Tongue (tissue), 2 donors: ENCODE results near the gene ITGB3. TPM values are rescaled to one million over a fixed set of nuclear protein-coding genes. Genes with fewer than 3 reads are reported as not detected.
"Not testable (repeated sequence)": the region's sequence is repeated elsewhere in the genome, so short reads cannot be mapped to it uniquely, and the experiment has no call there.

ENCODE experiments used
- DNase-seq: peaks from one replicate; pipeline ENCODE4 v3.0.0-alpha.2; 2015
- total RNA-seq: library from RNA; depleted of rRNA; stranded (reverse); fragments of >200 nt; gene quantifications from one replicate; pipeline ENCODE4 v1.2.3, GENCODE V29; 2014

The ITGB3 gene
- 16.8 TPM for total RNA-seq

DNA sequence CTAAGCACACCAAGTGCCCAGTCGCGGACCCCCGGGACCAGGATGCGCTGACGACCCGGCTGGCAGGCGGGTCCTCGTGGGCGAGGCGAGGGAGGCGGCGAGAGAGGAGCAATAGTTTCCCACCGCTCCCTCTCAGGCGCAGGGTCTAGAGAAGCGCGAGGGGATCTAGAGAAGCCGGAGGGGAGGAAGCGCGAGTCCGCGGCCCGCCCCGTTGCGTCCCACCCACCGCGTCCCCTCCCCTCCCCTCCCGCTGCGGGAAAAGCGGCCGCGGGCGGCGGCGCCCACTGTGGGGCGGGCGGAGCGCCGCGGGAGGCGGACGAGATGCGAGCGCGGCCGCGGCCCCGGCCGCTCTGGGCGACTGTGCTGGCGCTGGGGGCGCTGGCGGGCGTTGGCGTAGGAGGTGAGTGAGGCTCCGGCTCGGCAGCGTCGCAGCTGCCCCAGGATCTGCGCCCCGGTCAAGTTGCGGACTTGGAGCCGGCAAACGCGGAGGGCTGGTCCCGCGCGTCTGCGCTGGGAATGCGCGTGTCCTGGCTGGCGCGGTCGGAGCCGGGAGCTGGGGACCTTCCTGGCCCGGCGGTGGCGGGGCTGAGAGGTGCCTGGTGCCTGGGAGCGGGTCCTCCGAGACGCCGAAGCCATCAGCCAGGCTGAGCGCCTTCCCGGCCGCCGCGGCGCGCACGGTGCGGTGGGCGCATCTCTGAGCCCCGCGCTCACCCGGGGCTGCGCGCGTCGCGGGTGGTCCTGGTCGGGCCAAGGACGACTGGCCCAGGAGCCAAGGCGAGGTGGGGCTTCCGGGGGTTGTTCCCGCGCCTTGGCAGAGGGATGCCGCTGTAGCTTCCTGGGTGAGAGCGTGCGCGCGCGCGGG lies at the start of gene ITGB3:
Gene ITGB3, plus strand, starts transcription at position 287 of the 862 bp plus-strand sequence. Its CDS starts 35 bp downstream, at position 322.
- DNase-seq: peak; percentile 83

DNA sequence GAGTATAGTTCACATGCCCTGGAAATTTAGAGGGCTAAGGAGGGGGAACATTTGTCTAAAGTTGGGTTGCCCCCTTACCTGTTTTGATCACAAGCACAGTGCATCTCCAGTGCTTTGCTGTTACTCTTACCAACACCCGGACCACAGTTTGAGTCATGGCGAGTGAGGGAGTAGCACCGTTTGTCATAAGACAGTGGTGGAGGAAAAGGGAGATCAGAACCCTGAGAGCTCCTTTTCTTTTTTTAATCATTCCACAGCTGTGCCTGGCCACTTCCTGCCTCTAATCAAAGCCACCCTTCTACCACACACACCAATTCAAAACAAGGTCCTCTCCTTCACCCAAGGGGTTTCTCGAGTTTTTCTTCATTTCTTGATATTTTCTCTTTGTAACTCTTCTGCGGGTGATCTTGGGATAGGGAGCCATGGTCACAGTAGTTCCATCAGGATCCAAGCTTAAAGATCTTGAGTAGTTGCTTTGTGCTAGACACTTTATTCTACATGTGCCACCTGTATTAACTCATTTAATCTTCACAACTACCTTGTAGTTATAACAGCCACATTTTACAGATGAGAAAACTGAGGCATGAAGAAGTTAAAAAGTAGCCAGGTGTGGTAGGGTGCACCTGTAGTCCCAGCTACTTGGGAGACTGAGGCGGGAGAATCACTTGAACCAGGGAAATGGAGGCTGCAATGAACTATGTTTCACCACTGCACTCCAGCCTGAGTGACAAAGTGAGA lies 49.5 kb upstream of the ITGB3 start:
- DNase-seq: no peak

DNA sequence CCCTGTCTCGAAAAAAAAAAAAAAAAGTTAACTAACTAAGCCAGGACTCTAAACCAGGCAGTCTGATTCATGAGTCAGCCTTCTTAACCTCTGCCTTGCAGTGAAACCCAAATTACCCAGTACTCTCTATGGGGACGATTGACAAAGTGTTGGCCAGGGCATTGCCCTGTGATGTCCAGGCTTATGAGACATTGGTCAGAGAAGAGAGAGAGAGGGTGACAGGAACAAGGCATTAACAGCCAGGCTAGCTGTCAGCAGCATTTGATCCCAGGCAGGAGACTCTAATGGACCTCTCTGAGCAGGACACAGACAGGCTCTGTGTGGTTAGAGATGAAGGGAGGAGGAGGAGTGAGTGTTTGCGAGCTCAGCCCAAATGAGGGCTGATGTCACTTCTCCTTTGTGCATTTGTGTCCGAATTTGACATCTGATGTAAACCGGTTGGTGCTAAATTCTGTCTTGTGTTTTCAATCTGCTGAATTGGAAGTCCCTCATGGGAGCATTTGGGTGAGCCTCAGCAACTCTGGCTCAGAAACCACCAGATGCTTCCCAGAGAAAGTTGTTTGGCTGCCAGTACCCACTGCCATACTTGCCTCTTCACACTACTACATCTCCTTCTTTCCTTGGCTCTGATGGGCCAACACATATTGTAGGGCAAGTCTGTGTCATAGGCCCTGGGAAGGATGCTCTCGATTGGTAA lies 48.8 kb upstream of the ITGB3 start:
- peak; percentile 56 for DNase-seq

DNA sequence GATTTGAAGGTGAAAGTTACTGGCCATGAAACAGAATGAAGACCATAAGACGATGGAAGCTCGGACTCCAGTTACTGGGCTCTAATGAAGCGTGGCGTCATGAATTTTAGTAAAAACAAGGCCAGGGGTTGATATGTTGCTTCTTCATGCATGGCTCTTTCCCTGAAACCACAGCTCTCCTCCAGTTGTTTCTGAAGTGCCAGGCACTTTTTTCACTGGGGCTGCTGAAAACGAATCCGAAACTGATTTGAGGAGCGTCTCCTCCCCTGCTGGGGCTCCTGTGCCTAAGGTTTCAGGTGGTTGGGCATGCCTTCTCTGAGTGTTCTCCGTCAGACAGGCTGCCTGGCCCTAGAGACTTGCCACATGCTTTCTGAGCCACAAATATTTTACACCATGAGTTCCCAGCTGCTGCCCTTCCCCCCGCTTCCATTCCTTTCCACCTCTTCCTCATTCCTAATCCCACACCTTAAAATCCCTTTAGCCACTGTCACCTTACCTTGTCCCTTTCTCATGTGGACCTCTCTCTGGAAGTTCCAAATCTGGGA lies 48.1 kb upstream of the ITGB3 start:
- peak; percentile 78 for DNase-seq

DNA sequence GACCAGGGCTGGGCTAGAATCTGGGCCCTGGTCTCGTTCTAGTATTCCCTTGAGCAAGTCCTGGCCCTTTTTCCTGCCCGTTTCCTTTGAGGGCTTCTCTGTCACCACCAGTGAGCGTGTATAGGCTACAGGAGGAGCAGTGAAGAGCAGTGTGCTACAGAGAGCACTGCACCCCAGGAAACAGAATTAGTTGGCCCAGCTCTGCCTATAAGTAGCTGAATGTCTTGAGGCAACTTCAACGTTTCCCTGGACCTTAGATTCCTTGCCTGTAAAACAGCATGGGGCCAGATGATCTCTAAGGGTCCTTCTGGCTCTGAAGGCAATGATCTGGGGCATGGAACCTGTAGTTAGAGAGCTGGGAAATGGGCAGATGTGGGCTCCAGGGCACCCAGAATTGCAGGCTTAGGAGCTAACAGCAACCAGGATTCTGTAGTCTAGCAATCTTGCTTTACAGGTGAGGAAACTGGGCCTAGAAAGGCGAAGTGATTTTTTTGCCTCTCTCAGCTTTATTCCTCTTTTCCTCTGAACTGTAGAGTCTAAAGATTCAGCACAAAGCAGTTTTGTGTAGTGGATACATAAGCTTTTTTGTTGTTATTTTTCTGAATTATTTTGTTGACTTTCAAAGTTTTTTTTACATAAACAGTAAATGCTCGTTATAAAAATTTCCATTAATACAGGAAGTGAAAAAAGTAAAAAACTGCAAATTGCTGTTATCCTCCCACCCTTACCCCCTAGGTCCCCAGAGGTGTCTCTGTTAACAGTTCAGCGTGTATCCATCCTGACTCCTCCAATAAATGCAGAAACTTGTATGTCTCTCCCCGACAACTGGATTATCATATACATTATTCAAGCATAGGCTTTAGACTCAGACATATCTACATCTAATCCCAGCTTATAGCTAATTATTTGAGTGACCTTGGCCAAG lies 46.2 kb upstream of the ITGB3 start:
- no peak for DNase-seq

DNA sequence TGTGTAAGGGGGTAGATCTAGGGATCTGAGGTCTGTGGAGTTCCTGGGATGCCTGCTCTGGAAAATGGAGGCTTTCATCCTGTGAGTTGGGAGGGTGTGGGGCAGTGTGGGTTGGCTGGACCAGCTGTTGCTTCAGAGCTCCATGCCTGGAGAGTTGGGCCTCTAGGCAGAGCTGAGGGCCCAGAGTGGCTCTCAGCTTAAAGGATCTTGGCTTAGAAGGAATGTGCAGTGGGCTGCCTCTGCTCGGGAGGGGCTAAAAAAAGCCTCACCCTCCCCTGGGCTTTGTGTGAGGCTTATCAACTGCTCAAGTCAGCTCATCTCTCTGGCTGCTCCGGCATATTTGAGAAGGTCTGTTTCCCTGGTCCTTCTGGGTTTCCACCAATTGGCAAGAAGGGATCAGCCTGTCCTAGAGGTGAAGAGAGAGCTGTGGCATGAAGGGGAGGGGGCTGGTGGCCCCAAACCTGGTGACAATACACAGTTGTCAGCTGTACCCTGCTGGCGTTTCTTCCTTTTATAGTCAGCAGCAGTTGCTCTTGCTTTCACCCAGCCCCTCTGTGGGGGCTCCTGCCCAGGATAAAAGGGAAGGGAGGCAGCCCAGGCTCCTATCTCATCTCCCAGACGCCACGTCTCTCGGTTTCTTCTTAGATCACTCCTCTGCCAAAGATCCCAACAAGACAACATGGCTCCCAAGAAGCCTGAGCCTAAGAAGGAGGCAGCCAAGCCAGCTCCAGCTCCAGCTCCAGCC lies 44.7 kb upstream of the ITGB3 start, which contains the start of gene MYL4:
Gene MYL4, plus strand, starts transcription at position 605 of the 745 bp plus-strand sequence. Its CDS starts 75 bp downstream, at position 680.
- DNase-seq: peak; percentile 88

DNA sequence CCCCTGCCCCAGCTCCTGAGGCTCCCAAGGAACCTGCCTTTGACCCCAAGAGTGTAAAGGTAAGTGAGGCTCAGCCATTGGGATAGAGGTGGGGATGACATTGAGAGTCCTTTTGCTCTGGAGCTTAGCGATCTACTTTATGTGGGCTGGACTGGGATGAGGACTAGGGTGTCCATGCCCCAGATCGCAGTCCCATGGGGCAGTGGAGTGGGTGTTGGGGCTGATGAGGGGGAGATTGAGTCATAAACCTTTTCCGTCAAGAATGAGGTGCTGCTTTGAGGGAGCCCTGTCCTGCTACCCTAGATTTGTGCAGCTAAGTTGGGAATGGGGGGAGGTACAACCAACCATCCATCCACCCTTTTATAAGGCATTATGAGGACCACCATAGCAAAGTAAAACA lies 44.1 kb upstream of the ITGB3 start:
- no peak for DNase-seq

DNA sequence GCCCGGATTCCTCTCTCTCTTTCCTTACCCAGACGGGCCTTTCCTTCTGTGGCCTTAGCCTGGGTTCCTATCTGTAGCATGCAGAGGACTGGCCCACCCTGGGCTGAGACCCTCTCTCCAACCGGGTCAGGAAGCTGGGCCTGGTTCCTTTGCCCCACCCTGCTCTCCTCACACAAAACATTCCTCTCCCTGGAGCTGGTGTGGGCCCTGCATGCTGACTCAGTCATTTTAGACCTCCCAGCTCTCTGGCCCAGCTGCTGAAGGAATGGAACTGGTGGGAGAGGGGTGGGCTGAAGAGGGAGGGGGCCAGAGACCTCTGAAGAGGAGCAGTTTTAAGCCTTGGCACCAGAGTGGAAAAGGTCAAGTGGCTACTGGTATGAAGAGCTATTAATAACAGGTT lies 43.5 kb upstream of the ITGB3 start:
- peak; percentile 79 for DNase-seq

DNA sequence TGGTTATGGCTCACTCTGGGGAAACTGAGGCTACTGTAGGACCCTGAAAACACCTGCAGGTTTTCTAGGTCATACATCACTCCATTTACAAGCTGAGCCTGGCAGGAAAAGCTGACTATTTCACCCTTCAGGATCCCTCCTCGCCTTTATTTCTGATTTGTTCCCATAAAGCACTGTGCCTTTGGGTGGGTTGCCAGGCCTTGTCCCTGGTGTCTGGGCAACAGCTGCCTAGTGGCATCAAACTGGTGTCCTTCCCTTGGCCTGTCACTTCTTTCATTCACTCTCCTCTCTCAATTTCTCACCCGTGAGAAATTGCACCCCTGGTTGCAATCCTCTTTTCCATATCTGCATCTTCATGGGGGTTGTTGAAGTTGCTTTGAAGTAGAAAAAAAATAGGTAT lies 42.8 kb upstream of the ITGB3 start:
- peak; percentile 51 for DNase-seq

DNA sequence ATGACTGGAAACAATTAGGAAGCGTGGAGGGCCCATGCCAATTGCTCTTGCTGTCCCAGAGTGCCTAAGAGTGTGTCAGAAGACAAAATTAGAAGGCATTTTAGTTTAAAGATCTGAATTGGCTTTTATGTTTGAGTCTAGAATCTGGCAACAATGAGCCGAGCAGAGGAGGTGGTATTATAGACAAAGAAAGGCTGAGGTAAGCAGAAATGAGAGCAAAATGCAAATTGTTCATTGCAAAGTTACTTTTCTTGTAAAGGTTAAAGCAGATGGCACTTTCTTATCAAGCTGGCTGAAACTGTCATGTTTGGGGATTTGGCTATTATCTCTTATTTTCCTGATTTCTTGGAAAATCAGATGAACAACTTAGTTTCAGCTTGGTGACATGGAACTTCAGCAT lies 41.2 kb upstream of the ITGB3 start:
- no peak for DNase-seq

DNA sequence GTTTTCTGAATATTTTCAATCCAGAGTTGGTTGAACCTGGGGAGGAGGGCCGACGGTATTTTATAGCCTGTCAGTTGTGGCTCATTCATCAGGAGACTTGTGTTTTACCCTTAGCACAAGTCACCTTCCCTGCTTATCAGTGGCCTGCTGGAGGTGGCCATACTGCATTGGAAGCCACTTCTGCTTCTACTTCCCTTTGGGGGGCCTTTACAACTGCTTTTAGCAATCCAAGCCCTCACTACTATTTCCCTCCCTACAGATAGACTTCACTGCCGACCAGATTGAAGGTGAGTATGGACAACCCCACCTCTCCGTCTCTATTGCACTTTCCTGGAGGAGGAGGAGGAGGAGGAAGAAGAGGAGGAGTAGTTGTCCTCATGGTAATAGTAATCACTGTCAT lies 40.1 kb upstream of the ITGB3 start:
- DNase-seq: no peak

DNA sequence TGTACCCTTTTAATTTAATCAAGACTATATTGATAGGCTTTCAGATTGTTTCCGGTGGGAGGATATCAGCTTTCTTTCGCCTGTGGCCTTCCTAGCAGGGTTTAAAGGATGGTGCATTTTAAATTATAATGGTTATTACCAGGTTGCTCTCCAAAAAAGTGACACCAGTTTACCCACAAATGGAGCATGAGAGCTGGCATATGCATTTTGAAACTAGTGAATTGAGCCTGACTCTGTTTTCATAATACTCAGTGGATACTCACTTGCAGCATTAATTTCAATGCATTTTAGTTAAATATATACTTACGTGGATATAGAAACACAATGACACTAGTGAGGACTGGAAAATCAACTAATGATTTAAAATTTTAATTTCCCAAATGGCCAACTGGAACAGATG lies 38.7 kb upstream of the ITGB3 start:
- no peak for DNase-seq

DNA sequence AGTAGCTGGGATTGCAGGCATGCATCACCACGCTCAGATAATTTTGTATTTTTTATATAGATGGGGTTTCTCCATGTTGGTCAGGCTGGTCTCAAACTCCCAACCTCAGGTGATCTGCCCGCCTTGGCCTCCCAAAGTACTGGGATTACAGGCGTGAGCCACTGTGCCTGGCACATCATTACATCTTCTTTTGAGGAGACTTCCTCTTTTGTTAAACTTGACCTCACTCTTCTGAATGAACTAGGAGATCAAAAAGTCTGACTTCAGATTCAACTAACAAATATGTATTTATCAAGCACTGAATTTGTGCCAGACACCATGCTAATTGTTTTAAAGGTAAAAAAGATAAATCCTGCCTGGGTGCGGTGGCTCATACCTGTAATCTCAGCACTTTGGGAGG lies 36.8 kb upstream of the ITGB3 start:
- not testable (repeated sequence) for DNase-seq

DNA sequence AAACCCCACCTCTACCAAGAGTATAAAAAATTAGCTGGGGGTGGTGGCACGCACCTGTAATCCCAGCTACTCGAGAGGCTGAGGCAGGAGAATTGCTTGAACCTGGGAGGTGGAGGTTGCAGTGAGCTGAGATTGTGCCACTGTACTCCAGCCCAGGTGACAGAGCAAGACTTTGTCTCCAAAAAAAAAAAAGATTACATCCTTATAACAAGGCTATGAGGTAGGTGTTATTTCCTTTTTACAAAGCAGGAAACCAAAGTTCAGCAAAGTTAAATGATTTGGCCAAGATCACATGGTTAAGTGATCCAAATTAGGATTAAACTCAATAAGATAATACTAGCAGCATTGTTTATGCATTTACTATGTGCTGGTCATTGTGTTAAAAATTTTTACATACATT lies 36.3 kb upstream of the ITGB3 start:
- DNase-seq: not testable (repeated sequence)

DNA sequence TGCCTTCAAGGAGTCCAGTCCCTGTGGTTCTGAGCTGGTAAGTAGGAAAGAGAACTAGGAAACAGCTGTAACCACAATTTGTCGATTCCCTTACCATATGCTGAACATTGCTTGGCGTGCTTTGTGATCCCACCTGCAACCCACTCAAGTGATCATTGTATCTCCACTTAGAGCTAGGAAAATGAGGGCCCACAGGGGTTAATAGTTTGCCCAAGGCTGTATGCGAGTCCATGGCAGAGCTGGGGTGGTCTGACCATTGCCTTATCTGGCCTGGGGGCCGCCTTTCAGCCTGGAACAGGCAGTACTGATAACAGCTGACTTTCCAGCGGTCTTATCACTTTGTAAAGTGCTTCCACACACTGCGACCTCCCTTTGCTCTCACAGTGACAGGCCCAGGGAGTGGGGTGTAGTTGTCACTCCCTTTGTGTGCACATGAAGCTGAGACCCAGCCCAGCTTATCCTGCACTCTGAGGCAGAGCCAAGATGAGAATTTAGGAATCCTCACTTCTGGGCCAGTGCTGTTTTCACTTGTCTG lies 34.7 kb upstream of the ITGB3 start:
- no peak for DNase-seq

DNA sequence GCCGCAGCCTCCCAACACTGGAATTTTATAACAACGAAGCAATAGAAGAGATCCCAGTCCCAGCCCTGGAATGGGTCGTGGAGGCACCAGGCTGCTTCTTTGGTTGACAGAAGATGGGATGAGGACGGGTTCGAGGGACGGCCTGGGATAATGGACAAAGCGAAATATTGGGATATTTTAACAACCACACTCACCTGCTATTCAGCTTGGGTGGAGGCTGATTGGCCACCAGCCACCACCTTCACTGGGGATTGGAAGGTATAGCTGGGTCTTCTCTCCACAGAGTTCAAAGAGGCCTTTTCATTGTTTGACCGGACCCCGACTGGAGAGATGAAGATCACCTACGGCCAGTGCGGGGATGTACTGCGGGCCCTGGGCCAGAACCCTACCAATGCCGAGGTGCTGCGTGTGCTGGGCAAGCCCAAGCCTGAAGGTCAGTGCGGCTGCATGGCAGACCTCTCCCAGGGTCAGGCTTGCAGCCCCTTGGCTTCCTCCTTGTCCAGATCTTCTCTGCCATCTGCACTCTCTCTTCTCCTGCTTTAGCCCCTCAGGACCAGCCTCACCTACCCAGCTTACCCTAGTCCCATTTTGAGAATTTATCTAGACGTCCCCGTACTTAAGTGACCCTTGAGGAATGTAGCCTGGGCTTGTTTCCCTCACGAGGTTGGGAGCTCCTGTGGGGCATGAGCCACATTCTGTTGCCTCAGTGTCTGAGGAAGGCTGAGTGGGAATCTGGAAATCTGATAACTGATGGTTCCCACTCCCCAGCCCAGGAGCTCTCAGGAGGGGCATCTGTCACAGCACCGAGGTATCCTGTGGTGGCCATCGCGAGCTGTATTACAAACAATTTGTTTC lies 33.8 kb upstream of the ITGB3 start:
- DNase-seq: no peak

DNA sequence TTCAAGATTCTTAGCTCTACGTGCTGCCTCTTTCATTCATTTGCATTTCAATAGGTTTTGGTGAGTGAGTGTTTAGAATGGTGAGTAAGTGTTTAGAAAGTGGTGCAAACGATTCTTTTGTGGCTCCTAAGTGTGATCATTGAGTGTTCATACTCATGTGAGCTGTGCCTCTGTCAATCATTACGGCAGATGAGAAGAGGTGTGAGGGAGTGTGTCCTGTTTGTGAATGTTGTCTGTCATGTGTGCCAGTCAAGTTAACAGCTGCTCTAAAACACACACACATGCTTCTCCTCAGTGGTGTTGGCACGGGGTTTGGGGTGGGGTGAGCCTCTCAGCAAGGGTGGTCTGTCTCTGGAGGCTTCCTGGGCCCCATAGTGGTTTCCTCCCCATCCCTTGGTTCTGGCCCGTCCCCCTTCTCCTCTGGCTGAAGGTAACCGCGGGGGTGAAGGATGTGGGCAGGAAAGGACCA lies 33.1 kb upstream of the ITGB3 start:
- no peak for DNase-seq

DNA sequence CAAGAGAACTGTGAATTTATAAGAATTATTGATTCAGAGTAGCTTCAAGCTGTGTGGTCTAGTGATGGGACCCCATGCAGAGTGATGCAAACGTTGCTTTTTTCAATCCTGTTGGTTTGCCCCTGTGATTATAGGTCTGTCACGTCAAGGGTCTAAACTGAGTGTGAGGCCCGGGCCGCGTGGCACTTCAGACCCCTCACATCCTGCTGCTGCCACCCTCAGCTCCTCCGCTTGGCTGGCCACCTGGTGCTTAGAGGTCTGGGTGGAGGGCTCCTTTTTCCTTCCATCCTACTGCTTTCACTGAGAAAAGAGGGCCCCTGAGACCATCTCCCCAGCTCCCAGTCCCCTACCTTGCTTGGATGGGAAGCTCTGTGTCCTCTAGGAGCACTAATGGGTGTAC lies 32.5 kb upstream of the ITGB3 start:
- no peak for DNase-seq

DNA sequence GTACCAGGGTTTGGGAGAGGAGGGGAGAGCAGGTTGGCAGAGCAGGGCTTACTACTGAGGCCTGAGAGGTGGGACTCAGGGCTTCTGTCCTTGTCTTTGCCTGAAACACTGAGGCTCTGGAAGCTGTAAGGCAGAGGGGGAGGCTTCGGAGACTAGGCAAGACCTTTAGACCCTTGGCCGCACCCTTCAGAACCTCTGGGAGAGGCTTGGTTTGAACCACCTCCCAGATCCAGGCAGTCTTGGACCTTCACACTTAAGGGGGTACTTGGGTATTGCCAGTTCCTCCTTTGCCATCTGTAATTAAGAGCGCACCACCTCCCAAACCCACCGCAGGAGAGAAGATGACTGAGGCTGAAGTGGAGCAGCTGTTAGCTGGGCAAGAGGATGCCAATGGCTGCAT lies 31.6 kb upstream of the ITGB3 start:
- DNase-seq: no peak
